NCI-H2107 treated with DMSO at 0.1 percent for 48 hours (cell line): ENCODE measurements around the gene EPB42.
"Not testable (repeated sequence)": the region's sequence is repeated elsewhere in the genome, so short reads cannot be mapped to it uniquely, and the experiment has no call there.

Source experiments
- DNase-seq: peaks from one replicate; lab custom pipeline; 2025; ENCODE audit not compliant: unreplicated experiment; lab: John Stamatoyannopoulos, UW

EPB42 gene

GRCh38 chr15:43187544-43188155, 33.2 kb downstream of the EPB42 start:
- no peak for DNase-seq

- DNase-seq = no peak
These were observed 34.8 kb downstream of the EPB42 start for GRCh38 chr15:43186003-43186353.

GRCh38 chr15:43185157-43186002, 35.4 kb downstream of the EPB42 start, which contains the start of gene CCNDBP1:
CCNDBP1 (plus strand) TSS chr15:43185403; CDS start chr15:43185499, 96 bp downstream.
- peak; percentile 26 for DNase-seq

GRCh38 chr15:43184407-43185124, 36.3 kb downstream of the EPB42 start:
- DNase-seq = no peak

- no peak for DNase-seq
These were observed 37.5 kb downstream of the EPB42 start for GRCh38 chr15:43183270-43183669.

- not testable (repeated sequence) for DNase-seq
These were observed 43.7 kb downstream of the EPB42 start for GRCh38 chr15:43177147-43177546.

- not testable (repeated sequence) for DNase-seq
These were observed 45.0 kb downstream of the EPB42 start for GRCh38 chr15:43175656-43176309.

- DNase-seq = no peak
These were observed 50.9 kb downstream of the EPB42 start for GRCh38 chr15:43169888-43170287.

- no peak for DNase-seq
These were observed 52.4 kb downstream of the EPB42 start for GRCh38 chr15:43168192-43169107.

GRCh38 chr15:43167261-43167660, 53.6 kb downstream of the EPB42 start:
- not testable (repeated sequence) for DNase-seq

- DNase-seq = no peak
These were observed 55.0 kb downstream of the EPB42 start for GRCh38 chr15:43165801-43166325.

GRCh38 chr15:43153269-43153668, 67.5 kb downstream of the EPB42 start:
- no peak for DNase-seq

- no peak for DNase-seq
These were observed 69.1 kb downstream of the EPB42 start for GRCh38 chr15:43151688-43152087.

- no peak for DNase-seq
These were observed 70.5 kb downstream of the EPB42 start for GRCh38 chr15:43150191-43150929.
